Gastrocnemius medialis (tissue), 4 donors: ENCODE measurements around the gene CYB5B. TPM values are rescaled to one million over a fixed set of nuclear protein-coding genes. Genes with fewer than 3 reads are reported as not detected.

ENCODE experiments used
- ATAC-seq, 2 donors: fragments of 150-250 bp; one replicate each; pipeline ENCODE4 v1.9.1; 2016
- DNase-seq, 2 donors: peaks; one replicate each; pipeline ENCODE4 v3.0.0-alpha.2; 2019
- H3K27ac ChIP-seq, 4 donors: fragments of 200-600 bp; sonication (generic); 1 replicate in 1 of 4; 2 replicates in 3 of 4; pipeline ENCODE4 v1.5.1; 2016 to 2018; ENCODE audit warnings: mild to moderate bottlenecking in 2 of 4, moderate library complexity in 1 of 4
- H3K27me3 ChIP-seq, 3 donors: fragments of 200-600 bp; sonication (generic) in 2 of 3; 1 replicate in 1 of 3; 2 replicates in 2 of 3; pipeline versions ENCODE4 v1.5.1 to v1.6.0; 2016 to 2019; ENCODE audit warnings: mild to moderate bottlenecking in 1 of 3, moderate library complexity in 1 of 3
- H3K36me3 ChIP-seq, 2 donors: fragments of 200-600 bp; sonication (generic) in 1 of 2; one replicate each; pipeline ENCODE4 v1.5.1; 2017 to 2018
- H3K4me1 ChIP-seq, 2 donors: fragments of 200-600 bp; sonication (generic) in 1 of 2; one replicate each; pipeline ENCODE4 v1.5.1; 2016 to 2017; ENCODE audit warnings: mild to moderate bottlenecking in 2 of 2
- H3K4me3 ChIP-seq, 4 donors: fragments of 200-600 bp; sonication (generic) in 3 of 4; 1 replicate in 1 of 4; 2 replicates in 3 of 4; pipeline ENCODE4 v1.5.1; 2016 to 2019; ENCODE audit warnings: mild to moderate bottlenecking in 2 of 4
- H3K9me3 ChIP-seq, 3 donors: fragments of 200-600 bp; sonication (generic) in 2 of 3; 1 replicate in 1 of 3; 2 replicates in 2 of 3; pipeline ENCODE4 v1.5.1; 2016 to 2019
- POLR2A ChIP-seq, 2 donors: fragments of 450-650 bp; IDR thresholded peaks; one replicate each; pipeline ENCODE4 v1.6.1; 2017; ENCODE audit warnings: antibody characterized with exemption in 2 of 2, mild to moderate bottlenecking in 2 of 2, moderate library complexity in 2 of 2
- in situ Hi-C, 4 donors: fragments of 200-750 bp; cut with MboI; loops; one replicate each; pipeline versions ENCODE4 v1.15.0 to v1.8.0; 2017; ENCODE audit warnings: low sequenced_read_pairs in 4 of 4
- intact Hi-C: fragments of 100-400 bp; cut with DNase I; formaldehyde crosslinking; loops from one replicate; pipeline ENCODE4 v1.15.1; 2023; ENCODE audit warnings: low total_unique reads
- total RNA-seq, 4 donors: library from RNA; depleted of rRNA; stranded (reverse); fragments of >200 nt; gene quantifications; one replicate each; pipeline versions ENCODE4 v1.1.0 to v1.2.3, GENCODE V29; 2016
- TF ChIP-seq, protein P1 (sequence below), 5 experiments: fragments of 450-650 bp in 3 of 5; fragments of 200-600 bp in 2 of 5; sonication (generic) in 2 of 5; IDR thresholded peaks in 4 of 5; conservative IDR thresholded peaks in 1 of 5; 1 replicate in 4 of 5; 2 replicates in 1 of 5; pipeline ENCODE4 v1.5.1; 2016 to 2019; ENCODE audit warnings: antibody characterized with exemption in 5 of 5, mild to moderate bottlenecking in 3 of 5, moderate library complexity in 3 of 5

CYB5B gene
- total RNA-seq, 4 donors from 2014 or later, result 18.5 to 50.1 (median 26.3) TPM

DNA sequence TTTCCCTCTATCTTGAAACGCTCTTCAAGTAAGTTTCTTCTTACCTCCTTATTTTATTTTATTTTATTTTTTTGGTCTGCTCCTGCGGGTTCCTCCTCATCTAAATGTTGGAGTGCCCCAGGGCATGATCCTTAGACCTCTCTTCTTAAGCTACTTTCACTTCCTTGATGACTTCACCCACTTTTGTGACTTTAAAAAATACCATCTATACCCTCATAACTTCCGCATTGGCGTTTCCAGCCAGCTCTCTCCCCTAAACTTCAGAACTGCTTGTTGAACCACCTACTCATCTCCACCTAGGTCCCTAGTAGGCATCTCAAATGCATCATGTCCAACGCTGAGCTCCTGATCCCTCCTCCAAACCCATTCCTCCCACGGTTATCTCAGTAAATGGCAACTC lies 89.9 kb downstream of the CYB5B start:
- no peak for ATAC-seq
- intact Hi-C loops (no loop called here), in situ Hi-C loops (no loop called here)
- TF ChIP-seq POLR2A (IDR thresholded peaks at IDR 0.05), result no peak
- TF ChIP-seq, protein P1, sequence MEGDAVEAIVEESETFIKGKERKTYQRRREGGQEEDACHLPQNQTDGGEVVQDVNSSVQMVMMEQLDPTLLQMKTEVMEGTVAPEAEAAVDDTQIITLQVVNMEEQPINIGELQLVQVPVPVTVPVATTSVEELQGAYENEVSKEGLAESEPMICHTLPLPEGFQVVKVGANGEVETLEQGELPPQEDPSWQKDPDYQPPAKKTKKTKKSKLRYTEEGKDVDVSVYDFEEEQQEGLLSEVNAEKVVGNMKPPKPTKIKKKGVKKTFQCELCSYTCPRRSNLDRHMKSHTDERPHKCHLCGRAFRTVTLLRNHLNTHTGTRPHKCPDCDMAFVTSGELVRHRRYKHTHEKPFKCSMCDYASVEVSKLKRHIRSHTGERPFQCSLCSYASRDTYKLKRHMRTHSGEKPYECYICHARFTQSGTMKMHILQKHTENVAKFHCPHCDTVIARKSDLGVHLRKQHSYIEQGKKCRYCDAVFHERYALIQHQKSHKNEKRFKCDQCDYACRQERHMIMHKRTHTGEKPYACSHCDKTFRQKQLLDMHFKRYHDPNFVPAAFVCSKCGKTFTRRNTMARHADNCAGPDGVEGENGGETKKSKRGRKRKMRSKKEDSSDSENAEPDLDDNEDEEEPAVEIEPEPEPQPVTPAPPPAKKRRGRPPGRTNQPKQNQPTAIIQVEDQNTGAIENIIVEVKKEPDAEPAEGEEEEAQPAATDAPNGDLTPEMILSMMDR (IDR thresholded peaks at IDR 0.05 in 4 of 5, conservative IDR thresholded peaks at IDR 0.05 in 1 of 5), result no peak
- Histone ChIP-seq H3K4me3 (no peak overlapping the region), H3K4me1 (no peaks in the 10 kb centered on the region), H3K27me3 (no peaks in the 10 kb centered on the region), H3K9me3 (no peaks in the 10 kb centered on the region), H3K27ac (no peak overlapping the region), H3K36me3 (no peaks in the 10 kb centered on the region)
- no peak for DNase-seq

Other genes with a start within 250 kb of the CYB5B start
- 10 to 100 TPM; 13.3 to 36.8 (median 33.0) TPM for gene SNTB2, start 237.5 kb upstream of the CYB5B start, total RNA-seq
- 100 to 1,000 TPM in 1 of 4 donors, 10 to 100 TPM in 3; 53.3 to 112 (median 70.1) TPM for gene VPS4A, start 113.3 kb upstream of the CYB5B start, total RNA-seq
- 10 to 100 TPM; 11.0 to 23.1 (median 16.8) TPM for gene PDF, start 94.0 kb upstream of the CYB5B start, total RNA-seq
- 10 to 100 TPM; 41.2 to 56.5 (median 52.1) TPM for gene COG8, start 85.1 kb upstream of the CYB5B start, total RNA-seq
- 10 to 100 TPM in 2 of 4 donors, 1 to 10 TPM in 2; 7.3 to 13.5 (median 9.7) TPM for gene NIP7, start 84.8 kb upstream of the CYB5B start, total RNA-seq
- gene TMED6, start 72.8 kb upstream of the CYB5B start, total RNA-seq, result 1 to 10 TPM in 1 of 4 donors, not detected in 3; 1.3 TPM
- gene TERF2, start 38.6 kb upstream of the CYB5B start, total RNA-seq, result 10 to 100 TPM; 11.9 to 38.9 (median 15.2) TPM
- gene NFAT5, start 141.3 kb downstream of the CYB5B start, total RNA-seq, result 10 to 100 TPM; 14.4 to 34.2 (median 18.4) TPM